Left colon (tissue), 2 donors: Measurements from ENCODE around the gene FLOT1. TPM values are rescaled to one million over a fixed set of nuclear protein-coding genes. Genes with fewer than 3 reads are reported as not detected.
A peak's percentile ranks its signal among the peaks of the same experiment; 100 is the strongest.

Experiments used
- ATAC-seq: fragments of 200-7000 bp; cut with Tn5 transposase; one replicate; pipeline ENCODE4 v1.9.1; 2020; ENCODE audit warnings: mild to moderate bottlenecking, moderate library complexity
- DNase-seq, 2 donors: peaks; one replicate each; pipeline ENCODE4 v3.0.0-alpha.2; 2020
- intact Hi-C, 2 donors: fragments of 100-400 bp; cut with DNase I in 1 of 2; cut with micrococcal nuclease in 1 of 2; formaldehyde crosslinking; loops; one replicate each; pipeline versions ENCODE4 v1.11.2 to v1.14.0; 2022; cut with DNase I, micrococcal nuclease
- total RNA-seq, 2 donors: library from RNA; stranded (reverse); fragmentation: NEBNext Ultra II Directional; extraction: Animal tissue kit (Norgen Biotek cat#: 25700); gene quantifications; one replicate each; pipeline ENCODE4 v1.2.1, GENCODE V29; 2021
- donor health status: DM: no; HTN: no; CAD: no.
- donor health status: DM: yes; HTN: yes; CAD: no.

The FLOT1 gene
- total RNA-seq, 2 donors from 2014 or later, result 130 to 137 TPM

GRCh38 chr6:30689022-30689865, 53.2 kb downstream of the FLOT1 start:
- no peak for ATAC-seq
- DNase-seq, result no peak
- intact Hi-C loops, result no loop called here

DNA sequence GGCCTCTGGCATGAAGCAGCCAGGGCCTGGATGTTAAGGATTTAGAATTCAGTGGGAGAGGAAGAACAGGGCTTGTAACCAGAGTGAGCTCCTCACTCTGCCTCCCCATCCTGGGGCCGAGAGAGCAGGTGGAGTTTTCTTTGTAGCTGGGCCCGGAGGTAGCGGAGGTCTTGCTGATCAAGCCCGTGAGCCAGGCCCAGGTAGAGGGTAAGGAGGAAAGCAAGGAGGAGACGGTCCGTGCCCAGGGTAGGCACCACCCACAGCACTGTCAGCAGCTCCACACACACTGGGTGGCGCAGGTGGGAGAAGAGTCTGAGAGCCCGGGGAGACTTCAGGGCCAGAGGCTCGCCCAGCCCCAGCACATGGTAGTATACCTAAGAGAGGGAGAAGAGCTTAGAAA, 53.9 kb downstream of the FLOT1 start:
- ATAC-seq (no peak), DNase-seq (peak in 1 of 2 donors; percentile 38)
- intact Hi-C loops, result no loop called here

DNA sequence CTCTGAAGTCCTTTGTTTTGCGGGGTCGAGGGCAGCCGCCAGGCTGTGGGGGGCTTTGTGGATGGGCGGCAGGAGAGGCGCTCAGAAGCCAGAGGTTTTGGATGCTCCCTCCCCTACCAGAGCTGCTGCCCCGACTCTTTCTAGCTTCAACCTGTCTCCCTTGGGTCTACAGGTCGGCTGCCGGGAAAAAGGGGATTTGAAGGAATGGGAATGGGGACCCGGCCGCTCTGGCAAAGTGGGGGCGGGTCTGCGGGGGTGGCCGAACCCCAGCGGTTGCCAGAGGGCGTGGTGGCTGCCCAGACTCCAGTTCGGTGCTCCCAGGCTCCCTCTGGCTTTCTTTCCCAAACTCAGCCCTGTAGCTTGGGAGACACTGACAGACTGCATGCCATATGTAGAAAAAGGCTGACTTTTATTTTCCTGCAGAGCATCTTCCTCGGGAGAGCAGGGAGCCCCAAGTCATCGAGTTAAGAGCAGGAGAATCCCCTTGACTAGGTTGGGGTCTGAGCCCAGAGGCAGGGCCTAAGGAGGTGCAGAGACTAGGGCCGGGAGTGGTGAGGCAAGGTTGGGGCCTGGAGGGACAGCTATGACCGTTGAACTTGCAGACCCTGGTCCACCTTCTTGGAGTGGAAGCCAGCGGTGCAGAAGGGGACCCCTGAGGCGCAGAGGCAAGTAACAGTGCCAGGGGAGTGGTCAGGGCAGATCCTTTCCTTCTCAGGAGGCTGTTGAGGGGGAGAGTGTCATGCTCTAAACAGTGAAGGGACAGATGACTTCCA, 54.6 kb downstream of the FLOT1 start:
- DNase-seq (peak in 1 of 2 donors; percentile 33), ATAC-seq (no peak)
- intact Hi-C loops, result no loop called here

DNA sequence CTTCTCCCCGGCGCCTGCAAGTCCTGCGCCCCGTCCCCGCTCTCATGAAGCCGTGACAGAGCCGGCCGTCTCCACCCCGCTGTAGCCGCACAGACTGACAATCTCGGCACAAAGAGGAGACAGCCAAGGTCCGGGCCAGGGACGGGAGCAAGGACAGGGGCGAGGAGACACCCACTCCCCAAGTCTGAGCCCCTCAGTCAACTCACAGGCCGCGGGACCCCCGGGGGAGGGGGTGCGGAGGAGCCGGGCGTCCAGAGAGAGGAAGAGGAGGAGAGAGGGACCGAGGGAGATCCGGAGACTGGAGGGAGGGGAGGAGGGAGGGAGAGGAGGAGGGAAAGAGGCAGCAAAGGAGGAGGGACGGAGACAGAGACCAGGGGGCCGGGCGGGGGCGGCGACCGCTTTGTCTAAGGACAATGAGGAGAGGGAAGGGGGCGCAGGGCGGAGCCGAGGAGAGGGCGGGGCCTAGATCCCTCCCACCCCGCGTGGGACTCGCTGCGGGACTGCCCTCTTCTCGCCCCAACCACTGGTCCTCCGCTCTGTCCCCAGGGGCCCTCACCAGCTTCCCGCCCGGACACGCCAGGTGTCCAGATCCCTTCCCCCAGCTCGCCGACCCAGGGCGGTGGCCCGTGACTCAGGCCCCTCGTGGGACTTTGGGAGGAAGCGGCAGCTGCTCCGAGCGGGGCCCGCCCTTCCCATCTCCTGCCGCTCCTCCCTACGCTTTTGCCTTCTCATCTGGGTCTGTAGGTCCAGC, 55.4 kb downstream of the FLOT1 start:
- peak; percentile 88 to 93 for DNase-seq
- peak; percentile 53 for ATAC-seq

GRCh38 chr6:30686009-30686907, 56.2 kb downstream of the FLOT1 start, which contains the start of gene PPP1R18:
PPP1R18 (minus strand) TSS chr6:30686645; CDS start chr6:30686018, 627 bp downstream.
- intact Hi-C loops, result no loop called here

More for the DNA sequence above, 55.4 kb downstream of the FLOT1 start:
- intact Hi-C loops, result no loop called here

DNA sequence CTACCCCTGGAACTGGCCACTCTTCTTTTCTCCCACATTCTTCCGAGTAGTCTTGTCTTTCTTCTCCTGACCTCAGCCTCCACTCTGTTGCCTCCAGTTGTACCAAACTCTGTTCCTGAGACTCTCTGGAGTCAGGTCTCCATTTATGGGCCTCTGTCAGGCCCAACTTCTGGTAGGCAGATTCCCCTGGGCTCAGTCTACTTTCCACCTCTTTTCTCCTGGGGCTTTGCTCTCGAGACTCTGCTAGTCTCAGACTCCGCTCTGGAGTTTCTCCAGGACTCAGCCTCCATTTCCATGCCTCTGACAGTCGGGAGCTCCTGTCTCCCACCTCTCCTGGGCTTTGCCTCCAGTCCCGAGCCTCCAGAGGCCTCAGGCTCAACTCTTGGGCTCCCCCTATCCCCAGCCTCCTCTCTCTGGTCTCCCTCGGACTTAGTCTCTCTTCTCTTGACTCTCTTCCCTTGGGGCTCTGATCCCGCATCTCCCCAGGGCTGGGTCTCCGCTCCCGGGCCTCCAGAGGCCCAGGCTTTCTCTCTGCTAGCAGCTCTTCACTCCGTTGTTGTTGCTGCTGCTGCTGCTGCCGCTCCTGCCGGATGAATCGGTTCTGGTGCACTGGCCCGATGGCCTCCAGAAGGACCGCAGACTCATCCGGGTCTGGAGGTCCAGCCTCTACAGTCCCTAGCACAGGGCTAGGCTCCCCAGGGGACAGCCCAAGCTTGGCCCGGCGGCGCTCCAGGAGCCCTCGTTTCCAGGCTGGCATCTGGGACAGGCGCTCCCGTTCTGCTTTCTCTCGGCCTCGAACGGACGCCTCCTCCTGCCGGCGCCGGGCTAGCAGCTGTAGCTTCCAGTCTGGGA, 57.1 kb downstream of the FLOT1 start:
- DNase-seq, result peak in 1 of 2 donors; percentile 32

More at GRCh38 chr6:30686009-30686907, 56.2 kb downstream of the FLOT1 start, which contains the start of gene PPP1R18:
- peak; percentile 77 to 79 for DNase-seq
- peak; percentile 35 for ATAC-seq

GRCh38 chr6:30684386-30685156, 57.9 kb downstream of the FLOT1 start:
- peak; percentile 65 to 76 for DNase-seq
- intact Hi-C loops, result no loop called here
- no peak for ATAC-seq

More for the DNA sequence above, 57.1 kb downstream of the FLOT1 start:
- ATAC-seq, result no peak
- intact Hi-C loops, result no loop called here

DNA sequence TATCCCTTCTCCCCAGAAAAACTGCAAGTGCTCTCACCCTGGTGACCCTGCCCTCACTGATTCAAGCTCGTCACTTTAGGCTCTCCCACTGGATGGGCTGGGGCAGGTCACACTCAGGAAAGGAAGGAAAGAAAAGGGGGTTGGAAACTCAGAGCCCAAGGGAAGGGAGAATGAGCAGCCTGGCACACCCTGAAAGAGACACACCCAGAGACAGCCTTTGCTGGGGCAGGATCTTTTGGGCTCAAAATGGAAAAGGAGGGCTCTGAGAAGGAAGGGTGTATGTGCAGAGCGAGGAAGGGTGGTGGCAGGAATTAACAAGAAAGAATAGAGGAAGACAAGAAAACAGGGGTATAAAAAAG, 58.5 kb downstream of the FLOT1 start:
- ATAC-seq (no peak), DNase-seq (no peak)
- intact Hi-C loops, result no loop called here

DNA sequence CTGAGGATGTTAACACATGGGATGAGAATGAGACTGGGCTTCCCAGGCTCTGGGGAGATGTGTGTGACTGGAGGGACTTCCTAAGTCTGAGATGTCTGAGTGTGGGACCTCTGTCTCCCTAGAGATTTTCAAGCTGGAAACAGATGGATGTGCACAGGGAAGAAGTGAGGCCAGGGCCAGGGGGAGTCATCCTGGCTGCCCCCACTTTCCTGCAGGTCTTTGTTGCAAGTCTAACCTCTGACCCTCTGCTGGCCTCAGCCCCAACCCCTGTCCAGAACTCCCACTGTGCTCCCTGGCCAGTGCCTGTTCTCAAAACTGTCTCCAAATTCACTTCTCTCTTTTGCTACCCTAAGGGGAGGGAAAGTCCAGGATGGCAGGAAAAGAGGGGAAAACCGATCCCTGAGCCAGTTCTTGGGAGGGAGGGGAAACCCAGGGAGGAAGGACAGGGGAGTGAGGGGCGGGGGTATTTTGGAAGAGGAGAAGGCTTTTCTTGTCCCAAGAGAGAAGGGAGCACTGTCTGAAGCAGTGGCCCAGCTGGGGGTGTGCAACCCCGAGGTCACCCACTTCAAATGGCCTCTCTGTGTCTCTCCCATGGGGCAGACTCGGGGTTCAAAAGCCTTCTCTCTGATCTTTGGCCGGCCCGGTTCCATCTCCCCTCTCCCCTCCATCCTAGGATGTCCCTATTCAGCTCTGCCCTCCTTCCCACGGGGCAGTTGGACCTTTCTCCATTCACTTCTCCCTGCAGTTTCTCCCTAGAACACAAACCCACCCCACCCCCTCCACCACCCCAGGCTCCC, 59.1 kb downstream of the FLOT1 start:
- no peak for ATAC-seq
- no peak for DNase-seq
- intact Hi-C loops, result no loop called here

DNA sequence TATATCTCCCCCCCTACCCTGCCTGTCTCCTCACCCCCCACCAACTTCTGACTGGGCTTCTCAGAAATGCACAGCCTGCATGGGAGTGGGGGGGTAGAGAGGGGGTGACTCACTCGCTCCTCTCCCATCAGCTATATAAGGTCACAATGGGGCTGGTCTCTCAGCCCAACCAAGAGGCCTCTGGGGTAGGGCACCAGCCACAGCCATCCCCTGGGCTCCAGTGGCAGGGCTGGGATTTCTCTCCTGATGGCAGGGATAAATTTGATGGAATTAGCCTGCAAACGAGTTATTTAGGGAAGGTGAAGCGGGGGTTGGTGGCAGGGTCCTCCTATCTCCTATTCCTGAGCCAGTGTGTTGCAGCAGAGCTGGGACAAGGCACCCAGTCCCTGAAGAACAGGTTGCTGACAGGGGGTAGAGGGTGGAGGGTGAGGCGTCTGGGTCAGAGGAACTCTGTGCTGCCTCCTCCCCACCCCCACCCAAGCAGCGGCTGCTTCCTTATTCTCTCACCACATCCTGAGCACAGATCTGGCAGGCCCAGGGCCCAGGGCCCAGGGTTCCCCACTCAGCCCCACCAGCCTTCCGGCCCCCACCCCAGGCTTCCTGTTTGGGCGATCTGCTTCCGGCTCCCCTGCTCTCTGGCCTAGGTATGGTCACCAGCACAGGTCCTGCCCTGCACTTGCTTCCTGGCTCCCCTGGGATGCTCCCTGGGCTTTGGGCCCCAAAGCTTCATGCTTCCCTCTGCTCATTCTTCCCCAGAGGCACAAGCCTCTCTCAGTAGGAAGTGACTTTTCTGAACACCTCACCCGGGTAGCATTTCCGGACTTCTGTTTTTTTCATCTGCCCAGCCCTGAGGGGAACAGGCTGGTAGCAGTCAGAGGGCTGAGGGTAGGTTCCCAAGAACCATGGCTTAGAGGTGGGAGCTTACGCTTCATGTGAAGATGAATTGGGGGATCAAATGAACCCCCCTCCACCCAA, 60.1 kb downstream of the FLOT1 start:
- DNase-seq (peak; percentile 81 to 87), ATAC-seq (peak; percentile 24)
- intact Hi-C loops, result no loop called here

GRCh38 chr6:30681766-30682142, 60.7 kb downstream of the FLOT1 start:
- intact Hi-C loops, result no loop called here
- DNase-seq, result no peak
- no peak for ATAC-seq

DNA sequence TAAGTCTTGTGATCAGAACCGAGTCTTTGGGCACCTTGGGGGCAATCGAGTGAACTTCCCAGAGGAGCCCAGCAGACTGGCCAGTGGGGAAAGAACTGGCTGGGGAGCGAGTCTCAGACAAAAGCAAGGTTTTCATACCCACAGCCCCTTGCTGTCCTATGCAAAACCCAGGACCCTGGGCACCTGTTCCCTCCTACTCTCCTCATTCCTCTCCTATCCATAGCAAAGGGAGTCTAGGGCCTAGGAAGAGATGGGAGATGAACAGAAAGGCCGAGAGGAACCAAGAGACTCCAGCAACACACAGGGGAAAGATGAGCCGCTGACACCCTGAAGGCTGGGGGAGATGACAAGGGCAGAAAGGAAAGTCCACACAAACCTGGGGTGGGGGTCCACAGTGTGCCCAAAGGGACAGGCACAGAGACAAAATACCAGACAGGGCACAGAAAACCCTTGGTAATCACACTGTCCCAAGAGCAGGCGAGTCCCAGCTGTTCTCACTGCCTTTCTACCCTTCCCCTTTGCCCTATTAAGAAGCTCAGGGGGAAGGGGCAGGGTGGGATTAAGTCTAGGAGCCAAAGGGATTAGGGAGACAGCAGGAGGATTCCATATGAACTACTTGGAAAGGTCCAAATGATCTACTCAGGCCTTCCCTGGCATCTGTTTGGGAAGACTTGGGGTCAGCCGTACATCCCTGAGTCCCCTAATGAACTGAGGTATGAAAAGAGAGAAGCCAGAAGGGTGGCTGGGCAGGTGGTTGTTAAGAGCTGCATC, 62.5 kb downstream of the FLOT1 start:
- intact Hi-C loops, result loop anchor here (2.0 to 10.0 kb wide), 4 partner anchors 42 to 205 kb away; partner anchors contain the start of genes DDR1 (in 1 of the 2), FLOT1 (in 1 of the 2), IER3 (in 1 of the 2) and TUBB (in 1 of the 2)
- DNase-seq (no peak), ATAC-seq (no peak)

DNA sequence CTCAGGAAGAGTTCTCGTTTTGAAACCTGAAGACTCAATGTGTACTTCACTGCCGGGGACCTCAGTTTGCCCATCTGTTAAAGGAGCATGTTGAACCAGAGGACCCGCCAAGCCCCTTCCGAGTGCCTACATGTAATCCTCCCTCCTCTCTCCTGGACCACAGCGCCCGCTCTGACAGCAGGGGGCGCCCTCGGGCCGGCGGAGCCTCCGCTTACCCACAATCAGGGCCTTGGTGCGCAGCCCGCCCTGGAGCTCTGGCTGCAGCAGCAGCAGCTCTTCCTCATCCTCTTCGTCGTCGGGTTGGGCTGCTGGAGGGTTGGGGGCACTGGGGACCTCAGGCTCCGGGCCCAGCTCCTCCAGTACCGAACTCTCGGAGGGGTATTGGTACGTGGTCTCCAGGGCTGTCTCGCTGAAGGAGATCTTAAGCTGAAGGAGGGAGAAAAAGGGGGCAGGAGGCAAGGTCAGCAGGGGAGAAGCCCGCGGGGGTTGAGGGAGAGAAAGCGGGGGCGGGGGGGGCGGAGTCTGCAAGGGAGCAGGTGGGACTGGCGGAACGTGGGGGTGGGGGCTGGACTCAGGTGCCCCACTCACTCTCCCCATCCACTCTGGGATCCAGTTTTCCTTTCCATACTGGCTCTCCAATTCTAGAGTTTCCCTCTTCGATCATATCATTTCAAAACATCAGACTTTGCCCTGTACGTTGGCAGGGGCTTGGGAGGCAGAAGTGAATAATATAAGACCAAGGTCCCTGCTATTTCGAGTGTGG, 63.3 kb downstream of the FLOT1 start:
- peak; percentile 88 for ATAC-seq
- intact Hi-C loops, result loop anchor here (2.0 to 10.0 kb wide), 4 partner anchors 43 to 206 kb away; partner anchors contain the start of genes DDR1 (in 1 of the 2), FLOT1 (in 1 of the 2), IER3 (in 1 of the 2) and TUBB (in 1 of the 2)
- DNase-seq, result peak; percentile 83 to 89
